Fibroblast of pulmonary artery (primary cell): ENCODE results near the gene WDR62.

Experiments used
- DNase-seq: peaks from one replicate; pipeline ENCODE4 v3.0.0-alpha.2; 2010; ENCODE audit warnings: low read depth
- H3K4me3 ChIP-seq: replicated peaks from 2 replicates; pipeline ENCODE4 v1.5.1; 2011; ENCODE audit warnings: low read depth, mild to moderate bottlenecking, control low read depth, low read length, moderate library complexity
- CTCF ChIP-seq: IDR thresholded peaks from 2 replicates; pipeline ENCODE4 v1.5.1; 2011; ENCODE audit warnings: mild to moderate bottlenecking, control low read depth, low read length, inconsistent platforms; ENCODE audit errors: missing control alignments

Gene WDR62

GRCh38 chr19:36136964-36137686 is 82.4 kb downstream of the WDR62 start:
- peak; percentile 46 for DNase-seq
- H3K4me3 ChIP-seq, result no peak overlapping the region
- no peak for TF ChIP-seq CTCF

GRCh38 chr19:36139120-36139472 is 84.4 kb downstream of the WDR62 start:
- peak overlapping the region; percentile 86 for H3K4me3 ChIP-seq
- TF ChIP-seq CTCF, result no peak
- DNase-seq, result no peak

GRCh38 chr19:36139473-36140303 is 85.0 kb downstream of the WDR62 start, which contains the start of gene CAPNS1:
CAPNS1 (plus strand) TSS chr19:36140066; CDS start chr19:36141012, 946 bp downstream.
- TF ChIP-seq CTCF, result no peak
- peak; percentile 96 for DNase-seq
- peak within 1 kb of the TSS; percentile 86 for H3K4me3 ChIP-seq

GRCh38 chr19:36140304-36141038 is 85.8 kb downstream of the WDR62 start:
- H3K4me3 ChIP-seq, result peak overlapping the region; percentile 86
- TF ChIP-seq CTCF, result no peak
- DNase-seq, result peak; percentile 57

GRCh38 chr19:36141039-36141927 is 86.6 kb downstream of the WDR62 start:
- peak overlapping the region; percentile 86 for H3K4me3 ChIP-seq
- TF ChIP-seq CTCF, result no peak
- DNase-seq, result peak; percentile 83

- no peak overlapping the region for H3K4me3 ChIP-seq
- TF ChIP-seq CTCF, result no peak
- DNase-seq, result no peak
These were observed 87.3 kb downstream of the WDR62 start for GRCh38 chr19:36142046-36142445.
